Medulla oblongata (tissue), 1 donor: Measurements from ENCODE around the gene CTSF.
"Not testable (repeated sequence)": the region's sequence is repeated elsewhere in the genome, so short reads cannot be mapped to it uniquely, and the experiment has no call there.

Experiments
- DNase-seq: peaks from one replicate; pipeline ENCODE4 v3.0.0-alpha.2; 2015; ENCODE audit errors: extremely low spot score

CTSF gene

DNA sequence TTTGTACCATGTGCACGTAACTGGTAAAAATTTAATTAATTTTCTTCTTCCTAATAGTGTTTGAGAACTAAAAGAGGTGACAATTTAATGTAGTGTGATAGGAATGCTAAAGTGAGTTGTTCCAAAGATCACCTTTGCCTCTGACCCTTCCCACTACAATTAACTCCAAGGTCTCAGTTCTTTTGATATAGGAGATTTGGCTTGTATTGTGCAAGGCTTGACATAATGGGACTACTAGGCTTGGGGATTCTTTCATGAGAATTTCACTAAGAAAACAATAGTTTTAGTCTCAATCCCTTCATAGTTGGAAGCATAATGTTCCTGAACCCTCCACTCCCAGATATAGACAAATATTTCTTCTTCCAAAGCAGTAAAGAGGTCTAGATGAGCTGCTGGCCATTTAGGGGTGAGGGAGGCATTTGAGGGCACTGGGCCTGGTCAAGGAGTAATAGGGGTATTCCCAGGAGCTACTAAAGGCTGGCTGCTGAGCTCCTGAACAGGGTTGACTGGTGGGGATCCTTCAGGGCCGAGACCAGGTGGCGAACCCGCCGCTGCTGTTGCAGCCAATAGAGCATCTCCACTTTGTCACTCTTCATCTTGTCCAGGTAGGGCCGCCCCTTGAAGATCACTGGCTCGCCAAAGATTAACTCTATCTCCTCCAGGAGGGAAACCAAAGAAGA is 21.7 kb upstream of the CTSF start:
- no peak for DNase-seq

DNA sequence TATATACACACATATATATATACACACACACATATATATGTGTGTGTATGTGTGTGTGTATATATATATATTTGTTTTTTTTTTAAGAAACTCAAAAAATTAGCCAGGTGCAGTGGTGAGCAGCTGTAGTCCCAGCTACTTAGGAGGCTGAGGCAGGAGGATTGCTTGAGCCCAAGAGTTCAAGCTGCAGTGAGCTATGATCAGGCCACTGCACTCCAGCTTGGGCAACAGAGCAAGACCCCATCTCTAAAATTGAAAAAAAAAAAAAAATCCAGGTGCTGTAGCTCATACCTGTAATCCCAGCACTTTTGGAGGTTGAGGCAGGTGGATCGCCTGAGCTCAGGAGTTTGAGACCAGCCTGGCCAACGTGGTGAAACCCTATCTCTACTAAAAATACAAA is 20.9 kb upstream of the CTSF start:
- DNase-seq: not testable (repeated sequence)

DNA sequence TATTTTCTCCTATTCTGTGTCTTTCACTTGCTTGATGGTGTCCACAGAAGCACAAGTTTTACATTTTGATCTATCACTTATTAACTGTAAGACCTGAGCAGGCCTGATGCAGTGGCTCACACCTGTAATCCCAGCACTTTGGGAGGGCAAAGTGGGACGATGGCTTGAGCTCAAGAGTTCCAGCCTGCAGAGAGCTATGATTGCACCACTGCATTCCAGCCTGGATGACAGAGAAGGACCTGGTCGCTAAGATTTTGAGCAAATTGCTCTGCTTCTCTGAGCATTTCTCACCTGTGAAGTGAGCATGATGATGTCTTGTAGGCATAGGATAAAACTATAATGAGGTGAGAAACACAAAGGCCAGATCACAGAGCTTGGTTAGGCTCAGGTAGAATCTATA is 17.7 kb upstream of the CTSF start:
- DNase-seq: no peak

DNA sequence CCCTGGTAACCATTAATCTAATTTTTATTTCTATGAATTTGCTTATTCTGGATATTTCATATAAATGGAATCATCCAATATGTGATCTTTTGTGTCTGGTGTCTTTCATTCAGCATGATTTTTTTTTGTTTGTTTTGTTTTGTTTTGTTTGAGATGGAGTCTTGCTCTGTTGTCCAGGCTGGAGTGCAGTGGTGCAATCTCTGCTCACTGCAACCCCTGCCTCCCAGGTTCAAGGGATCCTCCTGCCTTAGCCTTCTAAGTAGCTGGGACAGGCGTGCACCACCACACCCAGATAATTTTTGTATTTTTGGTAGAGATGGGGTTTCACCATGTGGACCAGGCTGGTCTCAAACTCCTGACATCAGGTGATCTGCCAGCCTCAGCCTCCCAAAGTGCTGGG is 17.0 kb upstream of the CTSF start:
- not testable (repeated sequence) for DNase-seq

DNA sequence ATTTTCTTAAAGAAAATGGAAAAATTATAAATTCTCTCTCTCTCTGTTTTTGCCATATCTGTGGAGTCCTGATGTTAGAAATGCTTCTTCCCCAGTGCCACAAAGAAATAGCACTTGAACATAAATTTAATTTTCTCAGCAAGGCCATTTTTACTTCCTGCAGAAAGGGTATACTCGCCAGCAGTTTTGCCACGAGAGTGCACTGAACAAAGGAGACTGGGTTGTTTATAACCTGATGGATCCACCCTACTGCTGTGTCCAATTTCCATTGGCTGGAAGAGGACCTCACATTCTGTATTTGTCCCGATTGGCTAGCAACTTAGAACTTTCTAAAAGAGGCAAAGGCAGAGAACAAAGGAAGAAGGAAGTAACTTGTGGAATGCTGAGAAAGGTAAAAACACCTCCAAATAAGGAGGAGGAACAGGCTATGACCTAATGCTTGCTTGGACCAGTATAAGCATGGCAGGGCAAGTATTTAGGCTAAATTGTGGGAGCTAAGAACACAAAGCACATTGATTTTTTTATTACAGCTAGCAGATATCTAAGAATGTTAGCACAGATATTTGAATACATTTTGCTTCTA is 14.2 kb upstream of the CTSF start:
- not testable (repeated sequence) for DNase-seq

DNA sequence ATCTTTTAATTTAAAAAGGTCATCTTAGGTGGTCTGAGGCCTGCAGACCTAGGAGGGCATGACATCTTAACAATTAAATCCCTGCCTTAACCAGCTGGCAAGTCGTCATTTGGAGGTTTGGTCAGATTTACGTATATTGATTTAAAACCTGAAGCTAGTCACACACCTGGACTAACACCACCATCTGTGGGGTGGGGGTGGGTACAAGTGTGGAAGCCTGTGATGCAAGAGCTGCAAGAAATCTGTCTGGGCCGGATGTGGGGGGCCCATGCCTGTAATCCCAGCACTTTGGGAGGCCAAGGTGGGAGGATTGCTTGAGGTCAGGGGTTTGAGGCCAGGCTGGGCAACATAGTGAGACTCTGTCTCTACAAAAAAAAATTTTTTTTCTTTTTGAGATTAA is 12.9 kb upstream of the CTSF start:
- DNase-seq: no peak

DNA sequence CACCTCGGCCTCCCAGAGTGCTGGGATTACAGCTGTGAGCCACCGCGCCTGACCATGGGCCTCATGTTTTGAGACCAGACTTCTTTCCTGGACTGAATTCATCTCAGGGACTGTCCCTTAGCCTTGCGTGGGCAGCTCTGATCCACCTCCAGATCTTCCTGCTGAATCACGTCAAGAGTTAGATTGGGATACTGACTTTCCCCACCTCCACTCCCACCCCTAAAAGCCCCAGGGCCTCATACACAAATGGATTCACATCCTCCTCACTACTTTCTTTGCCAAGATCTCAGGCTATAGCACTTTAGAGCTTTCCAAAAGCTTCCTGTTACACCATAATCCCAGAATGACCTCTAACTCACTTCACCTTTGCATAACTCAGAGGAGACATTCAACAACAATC is 12.4 kb upstream of the CTSF start:
- no peak for DNase-seq

DNA sequence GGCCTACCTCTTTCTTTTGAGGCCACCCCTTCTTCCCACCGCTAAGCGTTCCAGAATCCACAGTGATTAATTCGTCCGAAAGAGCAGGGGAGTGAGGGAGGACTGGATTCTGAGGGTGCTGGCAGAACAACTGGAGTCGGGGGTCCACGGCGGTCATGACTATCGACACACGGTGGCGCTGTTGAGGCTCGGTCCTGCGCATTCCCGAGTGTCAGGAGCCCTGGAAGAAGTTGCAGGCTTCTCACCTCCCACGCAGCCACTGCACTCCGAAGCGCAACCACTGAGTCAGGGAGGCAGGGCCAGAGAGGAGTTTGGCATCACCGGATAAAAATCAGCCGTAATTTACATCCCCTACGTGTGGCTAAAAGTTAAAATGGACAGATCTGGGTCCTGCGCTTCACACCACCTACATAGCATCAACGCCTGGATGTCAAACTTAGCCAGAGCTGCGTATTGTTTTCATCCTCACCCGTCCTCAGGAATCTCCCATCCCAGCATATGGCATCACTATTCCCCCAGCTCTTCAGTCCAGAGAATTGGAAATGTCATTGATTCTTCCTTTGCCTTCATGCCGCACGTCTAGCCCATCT is 10.7 kb upstream of the CTSF start:
- DNase-seq: peak; percentile 75

DNA sequence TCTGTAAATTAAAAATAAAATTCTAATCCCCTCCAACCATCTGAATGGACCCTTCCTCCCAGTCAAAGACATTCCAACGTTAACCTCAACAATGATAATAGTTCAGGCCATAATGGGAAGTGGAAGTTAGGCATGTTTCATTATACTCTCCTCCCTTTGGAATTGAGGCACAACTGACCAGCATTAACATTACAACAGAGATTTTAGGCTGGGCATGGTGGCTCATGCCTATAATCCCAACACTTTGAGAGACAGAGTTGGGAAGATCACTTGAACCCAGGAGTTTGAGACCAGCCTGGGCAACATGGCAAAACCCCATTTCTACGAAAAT is 2.4 kb upstream of the CTSF start:
- no peak for DNase-seq

DNA sequence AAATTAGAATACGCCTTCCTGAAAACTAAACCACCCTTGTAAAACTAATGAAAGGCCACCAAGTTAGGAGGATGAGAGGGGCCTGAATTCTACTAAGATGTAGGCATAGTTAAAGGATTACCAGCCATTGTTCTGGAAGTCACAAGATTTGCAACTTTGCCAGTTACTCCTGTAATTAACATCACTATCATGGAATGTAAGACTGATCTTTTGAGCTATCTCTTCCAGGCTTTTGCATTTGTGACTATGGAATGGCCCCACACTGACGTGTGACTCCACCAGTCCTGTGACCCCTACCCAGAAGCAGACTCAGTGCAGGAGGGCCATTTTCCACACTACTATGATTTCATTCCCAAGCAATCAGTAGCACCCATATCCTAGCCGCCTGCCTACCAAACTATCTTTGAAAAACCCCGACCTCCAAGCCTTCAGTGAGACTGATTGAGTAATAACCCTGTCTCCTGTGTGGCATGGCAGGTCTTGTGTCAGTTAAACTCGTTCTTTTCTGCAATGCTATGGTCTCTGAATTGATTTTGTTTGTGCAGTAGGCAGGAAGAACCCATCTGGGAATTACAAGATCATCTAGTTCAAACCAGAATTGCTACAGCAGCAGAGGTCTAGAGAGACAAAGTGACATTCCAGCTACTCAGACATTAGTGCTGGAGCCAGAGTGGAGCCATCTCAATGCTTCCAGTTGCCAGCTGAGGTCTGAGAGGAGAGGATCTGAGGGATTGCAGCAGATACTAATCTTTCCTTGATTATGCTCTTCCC is 1.9 kb upstream of the CTSF start:
- DNase-seq: no peak

DNA sequence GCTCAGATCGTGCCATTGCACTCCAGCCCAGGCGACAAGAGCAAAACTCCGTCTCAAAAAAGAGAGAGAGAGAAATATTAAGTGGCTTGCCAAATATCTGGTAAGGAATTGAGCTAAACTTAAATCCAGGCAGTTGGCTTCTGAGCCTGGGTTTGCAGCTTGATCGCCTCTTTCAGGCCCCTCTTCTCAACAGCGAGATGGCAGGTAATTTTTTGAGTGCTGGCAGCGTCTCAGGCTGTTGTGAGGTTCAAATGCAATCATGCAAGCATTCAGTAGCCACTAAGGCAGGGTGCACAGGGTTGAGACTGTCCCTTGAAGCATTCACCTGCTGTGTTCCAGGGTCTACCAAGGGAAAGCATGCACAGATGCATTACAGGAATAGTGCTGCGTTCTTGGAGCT is 670 bp upstream of the CTSF start:
- DNase-seq: no peak

DNA sequence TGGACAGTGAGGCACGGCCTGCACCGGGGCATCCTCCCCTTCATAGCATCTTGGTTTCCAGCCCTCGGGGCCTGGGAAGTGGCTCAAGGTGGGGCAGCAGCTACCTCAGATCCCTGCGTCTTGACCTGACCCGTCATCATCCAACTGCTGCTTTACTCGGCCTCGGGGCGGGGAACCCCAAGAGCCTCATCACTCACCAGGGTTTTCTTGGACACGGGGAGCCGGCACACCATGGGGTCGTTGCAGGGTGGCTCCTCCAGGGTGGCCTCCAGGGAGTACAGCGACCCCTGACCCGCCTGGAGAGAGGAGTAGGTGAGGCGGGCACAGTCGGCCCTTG is 651 bp downstream of the CTSF start:
- DNase-seq: no peak

DNA sequence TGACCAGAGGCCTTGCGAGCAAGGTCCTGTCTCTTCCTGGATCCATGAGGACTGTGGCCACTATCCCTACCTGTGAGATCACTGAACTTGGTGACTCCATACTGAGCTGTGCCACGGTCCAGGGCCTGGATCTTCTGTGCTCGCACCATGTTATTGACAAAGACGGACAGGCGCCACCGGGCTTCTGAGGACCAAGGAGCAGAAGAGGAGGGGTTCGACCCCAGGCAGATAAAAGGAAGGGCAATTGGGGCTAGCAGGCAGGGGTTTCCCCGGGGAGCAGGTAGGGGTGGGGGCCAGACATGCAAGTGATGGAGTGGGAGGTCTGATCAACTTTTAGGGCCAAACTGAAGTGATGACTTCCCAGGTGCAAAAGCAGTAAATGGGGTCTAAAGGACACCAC is 2.2 kb downstream of the CTSF start:
- DNase-seq: no peak

DNA sequence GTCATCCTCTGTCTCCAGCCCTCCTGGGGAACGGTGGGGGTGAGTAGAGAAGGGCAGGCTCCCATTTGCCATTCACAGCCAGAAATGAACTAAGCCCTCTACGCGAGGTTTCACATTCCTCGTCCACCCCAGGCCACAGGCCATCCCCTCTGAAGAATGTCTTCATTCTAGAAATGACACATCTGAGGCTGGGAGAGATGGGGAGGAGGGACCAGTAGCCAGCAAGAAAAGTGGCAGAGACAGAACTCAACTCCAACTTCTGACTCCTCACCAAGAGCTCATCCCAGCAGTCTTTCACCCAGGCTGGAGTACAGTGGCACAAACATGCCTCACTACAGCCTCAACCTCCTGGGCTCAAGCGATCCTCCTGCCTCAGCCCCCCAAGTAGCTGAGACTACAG is 3.4 kb downstream of the CTSF start:
- no peak for DNase-seq

DNA sequence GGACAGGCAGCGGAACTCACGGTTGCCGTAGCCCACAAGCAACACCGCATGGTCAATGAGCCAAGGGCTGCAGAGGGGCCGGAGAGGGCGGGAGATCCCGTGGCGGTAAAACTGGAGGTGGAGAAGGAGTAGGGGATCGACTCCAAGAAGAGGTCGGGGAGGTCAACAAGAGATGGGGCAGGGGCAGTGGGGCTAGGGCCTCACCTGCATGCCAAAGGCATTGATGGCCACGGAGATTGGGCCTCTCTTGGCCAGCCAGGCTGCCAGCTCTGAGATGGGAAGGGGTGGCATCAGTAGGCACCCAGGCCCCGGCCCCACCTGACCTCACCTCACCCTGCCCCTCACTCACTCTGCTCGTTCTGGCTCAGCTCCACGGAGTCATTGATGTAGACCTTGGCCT is 3.9 kb downstream of the CTSF start:
- DNase-seq: no peak

DNA sequence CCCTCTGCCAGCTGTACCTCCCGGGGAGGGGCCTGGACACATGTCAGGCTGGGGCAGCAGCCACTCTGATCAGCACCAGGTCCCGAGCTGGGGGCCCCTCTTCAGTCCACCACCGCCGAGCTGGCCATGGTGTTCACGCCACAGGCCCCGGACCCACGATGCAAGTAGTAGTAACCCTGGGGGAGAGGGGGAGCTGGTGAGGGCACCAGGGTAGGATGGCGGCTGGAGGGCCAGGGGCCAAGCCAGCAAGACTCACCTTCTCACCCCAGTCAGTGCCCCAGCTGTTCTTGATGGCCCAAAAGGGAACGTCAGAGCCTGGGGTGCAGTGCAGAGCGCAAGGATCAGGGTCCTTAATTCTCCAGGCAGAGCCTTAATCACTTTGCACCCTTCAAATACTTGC is 4.6 kb downstream of the CTSF start:
- DNase-seq: no peak

DNA sequence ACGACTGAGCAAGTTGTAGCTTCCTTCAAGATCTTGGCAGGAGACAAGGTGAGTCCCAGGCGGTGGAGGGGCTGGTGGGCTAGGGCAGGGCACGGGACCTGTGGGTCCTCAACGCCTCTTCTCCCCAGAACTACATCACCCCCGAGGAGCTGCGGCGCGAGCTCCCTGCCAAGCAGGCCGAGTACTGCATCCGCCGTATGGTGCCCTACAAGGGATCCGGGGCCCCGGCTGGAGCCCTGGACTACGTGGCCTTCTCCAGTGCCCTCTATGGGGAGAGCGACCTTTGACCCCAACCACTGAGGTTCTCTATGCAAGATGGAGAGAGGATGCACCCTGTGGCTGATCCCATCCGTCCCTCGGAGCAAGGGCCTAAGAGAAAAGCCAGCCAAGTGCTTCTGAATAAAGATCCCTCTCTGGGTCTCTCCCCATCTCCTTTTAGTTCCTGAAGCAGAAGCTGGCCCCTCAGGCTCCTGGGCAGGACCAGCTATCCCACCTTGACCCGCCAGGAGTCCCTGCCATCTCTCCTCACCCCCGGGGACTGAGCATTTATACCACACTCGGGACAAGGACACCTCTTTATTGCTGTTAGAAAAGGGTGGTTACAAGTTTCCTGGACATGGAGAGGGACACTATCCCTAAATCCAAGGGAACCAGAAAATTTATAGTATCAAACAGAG is 5.4 kb downstream of the CTSF start:
- DNase-seq: no peak

DNA sequence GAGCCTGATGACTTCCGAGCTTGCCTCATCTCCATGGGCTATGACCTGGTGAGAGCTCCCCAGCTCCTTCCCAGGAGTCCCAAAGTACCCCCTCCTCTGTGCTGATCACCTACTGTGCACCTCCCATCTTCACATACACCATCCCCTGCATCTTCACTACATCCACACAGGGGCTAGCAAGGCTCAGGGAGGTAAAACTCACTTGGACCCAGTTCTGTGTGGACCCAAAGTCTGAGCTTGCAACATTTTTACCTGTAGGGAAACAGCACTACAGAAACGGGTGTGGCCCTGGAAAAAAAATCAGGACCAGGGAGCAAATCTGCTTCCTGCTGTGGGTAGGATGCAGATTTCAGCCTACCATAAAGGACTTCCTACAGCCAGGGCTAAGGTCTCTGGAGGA is 6.1 kb downstream of the CTSF start:
- DNase-seq: no peak

DNA sequence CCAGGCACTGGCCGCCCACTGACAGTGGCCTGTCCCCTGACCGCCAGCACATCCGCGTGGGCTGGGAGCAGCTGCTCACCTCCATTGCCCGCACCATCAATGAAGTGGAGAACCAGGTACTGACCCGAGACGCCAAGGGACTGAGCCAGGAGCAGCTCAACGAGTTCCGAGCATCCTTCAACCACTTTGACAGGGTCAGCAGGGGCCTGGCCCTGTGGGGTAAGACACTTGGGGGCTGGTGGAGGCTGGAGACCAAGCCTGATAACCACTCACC is 6.5 kb downstream of the CTSF start:
- no peak for DNase-seq

DNA sequence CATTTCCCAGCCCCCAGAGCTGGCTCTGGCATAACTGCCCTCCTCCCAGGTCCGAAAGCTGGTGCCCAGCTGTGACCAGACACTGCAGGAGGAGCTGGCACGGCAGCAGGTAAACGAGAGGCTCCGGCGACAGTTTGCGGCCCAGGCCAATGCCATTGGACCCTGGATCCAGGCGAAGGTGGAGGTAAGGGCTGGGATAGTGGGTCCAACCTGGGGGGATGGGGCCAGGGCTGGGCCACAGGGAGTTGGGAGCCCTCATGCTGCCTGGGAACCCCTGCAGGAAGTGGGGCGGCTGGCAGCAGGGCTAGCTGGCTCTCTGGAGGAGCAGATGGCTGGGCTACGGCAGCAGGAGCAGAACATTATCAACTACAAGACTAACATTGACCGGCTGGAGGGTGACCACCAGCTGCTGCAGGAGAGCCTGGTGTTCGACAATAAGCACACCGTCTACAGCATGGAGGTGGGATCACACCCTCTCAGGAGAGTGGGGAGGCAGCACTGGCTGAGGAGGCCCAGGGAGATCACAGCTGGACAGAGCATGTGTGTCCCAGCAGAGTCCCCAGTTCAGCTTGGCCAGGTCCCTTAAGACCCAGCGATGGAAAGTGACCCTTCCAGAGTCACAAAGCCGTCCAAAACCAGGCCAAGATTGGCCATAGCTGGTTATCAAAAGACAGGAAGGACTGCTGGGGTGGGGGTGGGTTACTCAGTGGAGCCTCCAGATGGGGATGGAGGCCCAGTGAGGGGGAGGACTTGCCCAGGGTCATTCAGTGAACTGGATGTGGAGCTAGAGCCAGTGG is 7.0 kb downstream of the CTSF start:
- DNase-seq: no peak

DNA sequence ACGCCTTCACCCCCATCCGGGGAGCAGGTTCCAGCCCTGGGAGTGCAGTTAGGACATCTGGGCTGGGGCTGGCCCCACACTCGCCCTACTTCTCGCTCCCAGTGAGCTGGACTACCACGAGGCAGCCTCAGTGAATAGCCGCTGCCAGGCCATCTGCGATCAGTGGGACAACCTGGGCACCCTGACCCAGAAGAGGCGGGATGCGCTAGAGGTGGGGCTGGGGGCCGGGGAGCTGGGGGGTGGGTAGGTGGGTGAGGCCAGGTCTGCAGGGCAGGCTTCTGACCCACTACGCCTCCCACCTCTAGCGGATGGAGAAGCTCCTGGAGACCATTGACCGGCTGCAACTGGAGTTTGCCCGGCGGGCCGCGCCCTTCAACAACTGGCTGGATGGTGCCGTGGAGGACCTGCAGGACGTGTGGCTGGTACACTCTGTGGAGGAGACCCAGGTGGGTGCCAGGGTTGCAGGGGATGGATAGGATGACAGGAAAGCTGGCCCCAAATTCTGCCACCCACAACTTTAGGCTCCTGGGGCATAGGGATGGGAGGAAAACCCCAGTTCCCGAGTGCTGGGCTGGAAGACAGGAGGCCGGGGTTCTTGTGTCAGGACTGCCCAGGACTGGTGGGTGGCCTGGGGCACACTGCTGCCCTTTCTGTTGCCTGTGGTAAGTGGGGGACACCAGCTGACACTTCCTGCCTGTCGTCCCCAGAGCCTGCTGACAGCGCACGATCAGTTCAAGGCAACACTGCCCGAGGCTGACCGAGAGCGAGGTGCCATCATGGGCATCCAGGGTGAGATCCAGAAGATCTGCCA is 8.3 kb downstream of the CTSF start:
- no peak for DNase-seq
